Naive B cell (primary cell): Measurements from ENCODE around the gene ABHD17A. TPM values are rescaled to one million over a fixed set of nuclear protein-coding genes. Genes with fewer than 3 reads are reported as not detected.

Experiments
- ATAC-seq, 2 donors: fragments of 150-1000 bp; cut with Tn5 transposase; 2 replicates each; pipeline ENCODE4 v1.10.0; 2021; ENCODE audit warnings: low read depth in 2 of 2, mild to moderate bottlenecking in 2 of 2, moderate library complexity in 2 of 2
- DNase-seq: peaks from one replicate; pipeline ENCODE4 v3.0.0; 2022
- H3K27ac Mint-ChIP-seq, 6 donors: one replicate each; pipeline ENCODE4 v1.8.0; 2020 to 2022; ENCODE audit warnings: mild to moderate bottlenecking in 6 of 6, mixed read lengths in 6 of 6, moderate library complexity in 5 of 6, inconsistent platforms in 2 of 6
- H3K27me3 Mint-ChIP-seq, 3 donors: one replicate each; pipeline ENCODE4 v1.8.0; 2021 to 2022; ENCODE audit warnings: mixed read lengths in 3 of 3, mild to moderate bottlenecking in 1 of 3
- H3K36me3 Mint-ChIP-seq, 2 donors: one replicate each; pipeline ENCODE4 v1.8.0; 2020 to 2022; ENCODE audit warnings: mixed read lengths in 2 of 2, inconsistent platforms in 1 of 2, mild to moderate bottlenecking in 1 of 2
- H3K4me1 Mint-ChIP-seq, 3 donors: one replicate each; pipeline ENCODE4 v1.8.0; 2020 to 2022; ENCODE audit warnings: mixed read lengths in 3 of 3, inconsistent platforms in 1 of 3, mild to moderate bottlenecking in 1 of 3, moderate library complexity in 1 of 3
- H3K4me3 Mint-ChIP-seq, 8 donors: one replicate each; pipeline ENCODE4 v1.8.0; 2020 to 2022; ENCODE audit warnings: mild to moderate bottlenecking in 8 of 8, mixed read lengths in 8 of 8, moderate library complexity in 8 of 8, inconsistent platforms in 2 of 8
- H3K9me3 Mint-ChIP-seq, 7 donors: one replicate each; pipeline ENCODE4 v1.8.0; 2020 to 2022; ENCODE audit warnings: mixed read lengths in 7 of 7, mild to moderate bottlenecking in 5 of 7, inconsistent platforms in 2 of 7, moderate library complexity in 1 of 7
- polyA plus RNA-seq, 6 donors: library from polyadenylated mRNA; unstranded; fragments of 300-500 nt; fragmentation: Illumina TruSeq; gene quantifications; one replicate each; pipeline ENCODE4 v1.2.3, GENCODE V29; 2021; ENCODE audit warnings: low read depth in 6 of 6

ABHD17A gene
- polyA plus RNA-seq, 6 donors from 2014 or later = 59.4 to 113 (median 78.2) TPM

DNA sequence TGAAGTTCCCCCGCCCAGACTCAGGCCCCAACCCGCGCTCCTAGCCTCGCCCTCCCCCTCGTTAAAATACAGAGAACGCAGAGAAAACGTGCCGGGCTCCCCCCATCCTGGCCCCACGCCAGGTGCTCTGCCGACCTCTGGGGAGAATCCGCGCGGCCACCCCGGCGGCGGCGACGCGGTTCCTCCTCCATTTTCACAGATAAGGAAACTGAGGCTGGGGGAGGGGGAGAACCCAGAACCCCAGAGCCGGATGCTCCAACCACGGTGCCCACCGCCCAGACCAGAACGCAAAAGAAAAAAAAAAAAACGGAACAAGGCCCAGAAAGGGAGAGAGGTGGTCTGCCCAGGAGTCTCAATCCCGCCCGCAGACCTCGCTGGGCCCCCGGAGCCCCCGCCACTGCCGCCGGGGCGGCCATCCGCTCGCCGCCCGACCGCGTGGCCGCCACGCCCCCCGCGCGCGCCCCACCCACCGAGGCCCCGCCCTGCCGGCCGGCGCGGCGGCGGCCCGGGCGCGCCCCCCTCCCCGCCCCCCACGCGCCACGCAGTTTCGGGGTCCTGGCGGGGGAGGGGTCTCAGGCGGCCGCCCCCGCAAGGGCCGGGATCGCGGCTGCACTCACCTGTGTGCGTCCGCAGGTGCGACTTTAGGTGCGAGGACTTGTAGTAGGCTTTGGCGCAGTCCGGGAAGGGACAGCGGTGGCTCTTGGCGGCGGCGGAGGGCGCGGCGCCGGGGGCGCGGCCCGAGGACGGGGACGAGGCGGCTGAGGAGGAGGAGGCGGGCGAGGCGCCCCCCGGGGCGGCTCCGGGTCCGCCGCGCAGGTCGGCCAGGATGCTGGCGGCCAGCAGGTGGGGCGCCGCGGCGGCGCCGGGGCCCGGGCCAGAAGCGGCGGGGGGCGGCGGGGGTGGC is 22.6 kb downstream of the ABHD17A start:
- H3K27me3 Mint-ChIP-seq = no peaks in the 10 kb centered on the region
- ATAC-seq = no peak

DNA sequence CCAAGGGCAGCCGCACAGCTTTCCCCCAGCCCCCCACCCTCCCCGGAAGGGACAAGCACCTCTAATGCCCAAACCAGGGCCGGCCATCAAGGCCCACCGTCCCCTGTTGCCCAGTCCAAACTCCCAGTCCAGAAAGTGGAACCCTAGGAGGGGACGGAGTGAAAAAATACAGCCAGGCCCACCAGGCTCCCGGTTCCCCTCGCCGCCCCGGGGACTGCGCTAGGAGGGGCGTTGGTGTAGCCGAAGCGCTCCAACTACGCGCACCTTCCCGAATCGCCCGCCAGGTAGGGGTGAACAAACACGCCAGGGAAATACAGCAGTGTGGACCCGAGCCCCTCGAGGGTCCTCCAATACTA is 23.2 kb downstream of the ABHD17A start:
- H3K27ac Mint-ChIP-seq = peak overlapping the region; percentile 72 to 98 (median 97)
- ATAC-seq (no peak), DNase-seq (no peak)
- H3K27me3 Mint-ChIP-seq = no peaks in the 10 kb centered on the region
- no peaks in the 10 kb centered on the region for H3K9me3 Mint-ChIP-seq
- H3K36me3 Mint-ChIP-seq = no peaks in the 10 kb centered on the region
- H3K4me1 Mint-ChIP-seq = peaks cover 32 to 51% (median 46%) of the 10 kb centered on the region in 3 donors
- peak overlapping the region; percentile 92 to 98 (median 97) for H3K4me3 Mint-ChIP-seq

More for the DNA sequence above, 22.6 kb downstream of the ABHD17A start:
- peak overlapping the region; percentile 92 to 98 (median 97) for H3K4me3 Mint-ChIP-seq
- peaks cover 31 to 53% (median 40%) of the 10 kb centered on the region in 3 donors for H3K4me1 Mint-ChIP-seq
- peak overlapping the region; percentile 72 to 98 (median 97) for H3K27ac Mint-ChIP-seq
- H3K36me3 Mint-ChIP-seq = no peaks in the 10 kb centered on the region
- DNase-seq = peak; percentile 58
- H3K9me3 Mint-ChIP-seq = no peaks in the 10 kb centered on the region

DNA sequence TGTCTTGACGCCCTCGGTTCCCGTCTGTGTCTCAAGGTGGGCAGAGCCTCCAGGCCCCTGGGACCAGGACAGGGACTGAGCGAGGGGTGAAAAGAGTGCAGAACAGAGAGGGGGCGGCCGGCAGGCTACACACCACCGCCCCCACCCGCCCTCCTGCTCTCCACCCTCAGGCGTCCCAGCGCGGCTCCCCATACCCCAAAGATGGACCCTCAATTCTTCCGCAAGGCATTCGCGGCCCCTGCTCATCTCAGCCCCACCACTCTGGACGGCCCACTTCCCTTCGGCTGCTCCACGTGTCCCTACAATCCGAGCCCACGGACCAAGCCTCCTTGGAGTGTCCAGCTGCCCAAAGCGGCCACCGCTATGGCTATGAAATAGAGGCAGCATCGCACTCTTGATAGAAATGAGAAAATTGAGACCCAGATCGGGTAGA is 23.7 kb downstream of the ABHD17A start:
- H3K4me3 Mint-ChIP-seq = peak overlapping the region; percentile 92 to 98 (median 97)
- no peaks in the 10 kb centered on the region for H3K9me3 Mint-ChIP-seq
- H3K27me3 Mint-ChIP-seq = no peaks in the 10 kb centered on the region
- peak overlapping the region; percentile 19 to 98 (median 82) for H3K27ac Mint-ChIP-seq
- H3K4me1 Mint-ChIP-seq = peaks cover 33 to 51% (median 47%) of the 10 kb centered on the region in 3 donors
- H3K36me3 Mint-ChIP-seq = no peaks in the 10 kb centered on the region
- no peak for DNase-seq
- ATAC-seq = no peak

DNA sequence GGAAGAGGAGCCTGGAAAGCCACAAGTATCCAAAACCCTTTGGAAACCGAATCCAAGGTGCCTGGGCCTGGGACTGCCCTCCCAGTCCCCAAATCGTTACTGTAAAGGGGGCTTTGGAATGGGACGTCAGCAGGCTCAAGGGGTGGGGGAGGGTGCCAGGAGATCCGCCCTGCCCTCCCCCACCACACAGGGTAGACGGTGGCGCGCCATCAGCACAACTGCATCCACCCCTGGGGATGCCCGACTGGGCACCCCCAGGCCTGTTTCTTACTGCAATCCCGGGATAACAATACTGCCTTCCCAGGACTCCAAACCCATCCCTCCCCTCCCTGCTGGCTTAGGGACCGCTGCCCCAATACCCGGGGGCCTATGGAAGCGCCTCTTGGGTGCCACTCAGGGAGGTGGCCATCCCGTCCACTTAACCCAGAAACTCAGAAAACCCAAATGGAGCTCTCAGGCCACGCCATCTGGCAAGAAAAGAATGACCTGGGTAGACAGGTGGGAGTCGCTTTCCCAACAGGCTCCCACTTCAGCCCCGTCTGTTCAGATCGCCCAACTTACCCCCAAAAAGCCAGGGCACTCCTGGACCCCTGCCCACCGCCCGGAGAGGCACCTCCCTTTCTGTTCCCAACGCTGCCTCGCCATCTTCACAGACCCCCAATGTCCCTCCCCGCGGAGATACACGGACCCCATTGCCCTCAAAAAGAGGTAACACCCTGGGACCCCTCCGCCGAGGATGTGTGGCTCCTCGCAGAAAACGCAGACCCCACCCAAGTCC is 24.3 kb downstream of the ABHD17A start:
- no peak for DNase-seq
- Mint-ChIP-seq H3K27ac (peak overlapping the region in 5 of 6 donors; percentile 15 to 97 (median 67)), H3K36me3 (no peaks in the 10 kb centered on the region), H3K4me3 (peak overlapping the region; percentile 53 to 98 (median 96)), H3K4me1 (peaks cover 39 to 55% (median 53%) of the 10 kb centered on the region in 3 donors), H3K27me3 (no peaks in the 10 kb centered on the region), H3K9me3 (no peaks in the 10 kb centered on the region)
- no peak for ATAC-seq

DNA sequence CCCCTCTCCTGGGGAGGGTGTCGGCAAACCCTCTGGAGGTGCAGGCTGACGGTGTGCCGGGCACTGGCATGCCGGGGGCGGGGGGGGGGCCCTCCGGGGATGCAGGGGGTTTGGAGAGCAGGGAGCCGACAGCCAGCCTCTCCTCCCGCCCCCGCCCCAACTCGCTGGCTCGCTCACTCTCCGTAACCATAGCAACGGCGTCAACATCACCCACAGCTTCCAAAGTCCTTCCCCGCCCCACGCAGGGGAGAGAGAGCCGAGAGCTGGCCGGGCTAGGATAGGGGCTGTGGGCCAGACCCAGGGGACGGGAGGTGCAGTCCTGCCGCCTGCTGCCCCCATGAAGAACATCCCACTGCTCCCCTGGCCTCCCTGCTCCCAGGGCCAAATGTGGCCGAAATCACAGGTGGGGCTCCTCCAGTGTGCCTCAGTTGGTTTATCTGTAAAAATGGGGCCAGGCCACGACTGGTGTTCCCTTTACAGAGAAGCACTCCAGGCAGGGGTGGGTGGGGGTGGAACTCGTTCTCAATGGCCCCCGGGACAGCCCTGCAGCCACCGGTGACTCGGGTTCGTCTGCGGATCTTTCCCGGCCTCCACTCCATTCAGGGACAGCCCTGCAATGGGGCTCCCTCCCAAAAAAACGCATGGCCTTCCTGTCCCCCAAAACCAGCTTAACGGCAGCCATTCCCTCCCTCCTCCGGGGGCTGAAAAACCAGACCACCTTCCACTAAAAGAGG is 25.1 kb downstream of the ABHD17A start:
- peak overlapping the region in 2 of 8 donors; percentile 18 to 56 for H3K4me3 Mint-ChIP-seq
- DNase-seq = no peak
- H3K27me3 Mint-ChIP-seq = no peaks in the 10 kb centered on the region
- no peaks in the 10 kb centered on the region for H3K9me3 Mint-ChIP-seq
- no peaks in the 10 kb centered on the region for H3K36me3 Mint-ChIP-seq
- H3K4me1 Mint-ChIP-seq = peaks cover 46 to 61% (median 58%) of the 10 kb centered on the region in 3 donors
- H3K27ac Mint-ChIP-seq = peak overlapping the region in 3 of 6 donors; percentile 54 to 97 (median 57)
- ATAC-seq = no peak

DNA sequence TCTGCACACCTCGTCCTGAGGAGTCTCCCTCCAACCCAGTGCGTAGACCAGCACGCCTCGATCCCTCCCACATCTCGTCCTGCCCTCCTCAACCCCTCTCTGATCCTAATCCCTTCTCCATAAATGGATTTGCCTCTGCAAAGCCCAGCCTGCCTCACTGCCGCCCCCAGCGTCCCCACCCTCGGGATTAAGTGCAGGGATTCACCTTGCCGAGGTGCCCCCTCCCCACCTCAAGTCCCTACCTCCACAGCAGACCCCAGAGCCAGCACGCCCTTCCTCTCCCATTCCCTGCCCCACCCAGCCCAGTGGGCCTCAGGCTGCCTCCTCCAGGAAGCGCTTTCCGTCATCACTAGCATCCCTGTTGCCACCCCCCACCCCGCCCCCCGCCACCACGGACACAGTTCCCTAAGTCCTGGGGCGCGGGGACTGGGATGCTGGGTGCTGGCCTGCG is 25.9 kb downstream of the ABHD17A start:
- Mint-ChIP-seq H3K27me3 (no peaks in the 10 kb centered on the region), H3K4me3 (peak overlapping the region in 5 of 8 donors; percentile 42 to 87 (median 65)), H3K9me3 (no peaks in the 10 kb centered on the region)

DNA sequence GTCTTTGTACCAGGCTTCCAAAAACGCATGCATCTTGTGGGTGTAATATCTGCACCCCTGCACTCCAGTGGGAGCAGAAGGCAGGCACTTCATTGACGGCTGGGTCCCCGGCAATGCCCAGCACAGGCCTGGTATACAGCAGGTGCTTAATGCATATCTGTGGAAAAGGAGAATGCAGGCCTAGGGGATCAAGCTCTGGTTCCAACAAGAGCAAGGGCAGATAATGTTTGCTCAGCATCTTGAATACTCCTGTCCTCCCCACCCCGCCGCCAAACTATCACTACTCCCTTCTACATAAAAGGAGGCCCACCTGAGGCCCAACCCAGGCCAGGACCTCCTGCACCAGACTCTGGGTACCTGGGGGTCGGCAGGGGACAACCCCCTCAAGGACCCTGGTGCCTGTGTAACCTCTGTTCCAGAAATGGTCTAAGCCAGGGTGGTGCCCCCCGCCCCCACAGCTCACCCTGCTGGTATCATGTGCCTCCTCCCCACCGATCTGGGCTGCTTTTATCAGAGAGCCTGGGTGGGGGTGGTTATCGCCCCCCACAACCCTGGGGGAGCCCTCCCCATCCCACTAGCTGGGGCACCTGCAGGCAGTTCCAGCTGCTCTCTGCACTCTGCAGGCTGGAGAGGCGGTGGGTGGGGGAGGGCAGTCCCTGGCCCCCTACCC is 26.7 kb downstream of the ABHD17A start:
- Mint-ChIP-seq H3K27me3 (no peaks in the 10 kb centered on the region), H3K36me3 (no peaks in the 10 kb centered on the region), H3K27ac (peak overlapping the region in 4 of 6 donors; percentile 66 to 97 (median 80)), H3K4me1 (peaks cover 49 to 68% (median 63%) of the 10 kb centered on the region in 3 donors), H3K4me3 (peak overlapping the region in 7 of 8 donors; percentile 39 to 87 (median 75)), H3K9me3 (no peaks in the 10 kb centered on the region)
- ATAC-seq = no peak
- no peak for DNase-seq

More for the DNA sequence above, 25.9 kb downstream of the ABHD17A start:
- peak overlapping the region in 5 of 6 donors; percentile 14 to 97 (median 88) for H3K27ac Mint-ChIP-seq
- H3K4me1 Mint-ChIP-seq = peaks cover 48 to 67% (median 63%) of the 10 kb centered on the region in 3 donors
- no peaks in the 10 kb centered on the region for H3K36me3 Mint-ChIP-seq
- no peak for DNase-seq
- ATAC-seq = no peak

DNA sequence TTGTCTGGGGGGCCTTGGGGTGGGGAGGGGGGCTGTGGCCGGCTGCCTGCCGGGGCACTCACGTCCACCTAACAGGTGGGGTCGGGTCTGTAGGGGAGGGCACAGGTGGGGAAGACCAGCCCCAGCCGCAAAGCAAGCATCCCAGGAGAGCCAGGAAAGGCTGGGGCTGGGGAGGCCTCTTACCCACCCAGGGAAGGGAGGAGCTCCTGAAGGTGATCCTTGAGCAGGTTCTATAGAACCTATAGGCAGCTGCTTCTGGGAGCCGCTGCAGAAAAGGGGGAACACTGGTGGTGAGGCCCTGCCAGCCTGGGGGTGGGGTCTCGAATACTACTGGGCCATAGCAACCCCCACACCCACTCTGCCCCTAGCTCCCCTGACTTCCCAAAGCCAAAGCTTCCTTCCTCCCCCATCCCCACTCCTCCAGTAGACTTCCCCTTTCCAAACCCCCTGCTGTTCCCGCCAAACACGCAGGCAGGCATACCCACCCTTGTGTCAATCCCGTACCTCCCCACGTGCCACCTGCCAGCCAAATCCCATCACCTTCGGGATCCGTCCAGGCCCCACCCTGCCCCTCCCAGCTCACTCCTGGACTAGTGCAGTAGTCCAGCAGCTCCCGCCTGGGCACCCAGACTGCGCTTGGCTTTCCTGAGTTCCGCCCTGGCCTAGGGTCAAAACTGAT is 27.5 kb downstream of the ABHD17A start:
- no peak for DNase-seq
- Mint-ChIP-seq H3K4me1 (peaks cover 53 to 74% (median 71%) of the 10 kb centered on the region in 3 donors), H3K9me3 (no peaks in the 10 kb centered on the region), H3K27me3 (no peaks in the 10 kb centered on the region), H3K36me3 (no peaks in the 10 kb centered on the region), H3K4me3 (peak overlapping the region; percentile 56 to 87 (median 76)), H3K27ac (peak overlapping the region in 5 of 6 donors; percentile 67 to 97 (median 87))
- no peak for ATAC-seq

DNA sequence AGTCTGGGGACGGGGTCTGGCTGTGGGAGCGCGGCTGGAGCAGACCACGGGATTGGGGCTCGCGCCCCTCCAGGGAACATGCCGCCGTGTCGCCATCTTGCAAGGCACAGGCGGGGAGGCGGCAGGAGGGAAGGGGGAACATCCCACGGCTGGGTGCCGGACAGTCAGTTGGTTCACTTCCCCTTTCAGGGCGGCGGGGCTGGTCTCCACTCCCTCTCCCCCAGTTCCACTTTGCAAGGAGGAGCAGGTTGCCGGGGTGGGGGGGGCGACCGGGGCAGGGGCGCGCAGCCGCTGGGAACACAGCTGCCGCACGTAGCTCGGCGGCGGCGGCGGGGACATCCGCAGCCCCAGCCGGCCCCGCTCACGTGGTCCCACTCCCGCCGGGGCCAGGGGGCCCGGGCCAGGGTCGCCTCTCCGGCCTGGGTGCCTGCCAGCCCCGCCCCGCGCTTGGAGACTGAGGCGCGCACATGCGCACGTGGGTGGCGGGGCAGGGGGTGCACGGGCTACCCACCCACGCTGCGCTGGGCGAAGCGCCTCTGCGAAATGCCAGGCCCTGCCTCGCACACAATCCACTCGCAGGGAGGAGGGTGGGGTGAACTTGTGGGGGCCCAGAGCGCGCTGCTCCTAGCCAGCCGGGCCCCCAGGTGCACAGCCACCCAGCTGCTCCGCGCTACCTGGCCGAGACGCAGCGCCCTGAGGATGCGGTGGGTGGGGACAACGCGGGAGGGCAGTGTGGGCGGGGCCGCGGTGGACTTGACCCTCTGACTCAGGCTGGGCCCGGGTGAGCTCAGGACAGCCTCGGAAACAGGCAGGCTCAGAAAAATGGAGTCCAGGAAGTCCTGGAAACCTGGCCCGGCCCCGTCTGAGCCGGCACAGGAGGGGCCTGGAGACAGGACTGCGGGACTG is 28.3 kb downstream of the ABHD17A start:
- peak; percentile 79 for DNase-seq
- Mint-ChIP-seq H3K9me3 (no peaks in the 10 kb centered on the region), H3K27me3 (no peaks in the 10 kb centered on the region), H3K36me3 (no peaks in the 10 kb centered on the region), H3K4me3 (peak overlapping the region; percentile 80 to 90 (median 85)), H3K27ac (peak overlapping the region in 5 of 6 donors; percentile 68 to 91 (median 75)), H3K4me1 (peaks cover 49 to 74% (median 67%) of the 10 kb centered on the region in 3 donors)
- peak; percentile 62 to 63 for ATAC-seq

DNA sequence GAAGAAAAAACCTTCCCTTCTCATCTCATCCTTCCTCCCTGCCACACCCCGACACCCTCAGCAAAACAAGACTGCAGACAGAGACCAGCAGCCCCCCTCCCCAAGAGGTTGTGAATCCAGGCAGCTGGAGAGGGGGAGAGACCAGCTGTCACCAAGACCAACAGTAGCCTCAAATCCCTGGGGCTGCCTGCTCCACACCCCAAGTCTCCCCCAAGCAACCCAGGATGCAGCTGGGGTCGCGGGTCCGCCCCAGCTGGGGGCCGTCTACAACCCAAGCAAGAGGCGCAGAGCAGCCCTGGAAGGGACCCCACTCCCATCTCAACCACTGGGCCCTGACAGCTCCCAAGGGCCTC is 29.0 kb downstream of the ABHD17A start:
- Mint-ChIP-seq H3K4me3 (peak overlapping the region; percentile 80 to 90 (median 85)), H3K4me1 (peaks cover 44 to 70% (median 61%) of the 10 kb centered on the region in 3 donors)

DNA sequence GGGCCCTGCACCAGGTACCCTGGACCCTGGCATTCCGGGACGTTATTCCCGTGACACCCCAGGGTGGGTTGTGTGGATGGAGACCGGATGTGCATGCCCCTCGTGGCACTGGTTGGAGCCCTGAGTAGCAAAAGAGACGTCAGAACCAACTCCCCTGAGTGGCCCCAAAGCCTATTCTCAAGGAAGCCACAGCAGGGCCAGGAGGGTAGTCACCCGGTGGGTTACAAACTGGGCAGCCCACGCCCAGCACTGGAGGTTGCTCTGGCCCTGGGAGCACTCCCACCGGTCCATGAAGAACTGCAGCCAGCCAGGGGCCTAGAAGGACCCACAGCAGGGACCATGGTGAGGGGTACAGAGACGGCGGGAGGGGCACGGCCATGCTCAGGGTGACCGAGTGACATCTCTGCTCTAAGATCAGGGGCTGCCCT is 29.5 kb downstream of the ABHD17A start:
- H3K4me1 Mint-ChIP-seq = peaks cover 46 to 70% (median 59%) of the 10 kb centered on the region in 3 donors
- no peak for DNase-seq
- no peaks in the 10 kb centered on the region for H3K9me3 Mint-ChIP-seq
- no peaks in the 10 kb centered on the region for H3K27me3 Mint-ChIP-seq
- no peaks in the 10 kb centered on the region for H3K36me3 Mint-ChIP-seq
- ATAC-seq = no peak
- H3K4me3 Mint-ChIP-seq = peak overlapping the region; percentile 80 to 90 (median 85)
- H3K27ac Mint-ChIP-seq = peak overlapping the region in 5 of 6 donors; percentile 75 to 91 (median 90)

More for the DNA sequence above, 29.0 kb downstream of the ABHD17A start:
- H3K36me3 Mint-ChIP-seq = no peaks in the 10 kb centered on the region
- no peaks in the 10 kb centered on the region for H3K27me3 Mint-ChIP-seq
- DNase-seq (no peak), ATAC-seq (no peak)
- peak overlapping the region in 4 of 6 donors; percentile 75 to 91 (median 84) for H3K27ac Mint-ChIP-seq
- H3K9me3 Mint-ChIP-seq = no peaks in the 10 kb centered on the region
